GM18502 (cell line): ENCODE data around the gene RSPH1.

Source experiments
- ATAC-seq: cut with Tn5 transposase; IDR thresholded peaks from one replicate; pipeline ENCODE4 v1.9.1; 2021; ENCODE audit warnings: mild to moderate bottlenecking; ENCODE audit not compliant: unreplicated experiment, poor library complexity

The RSPH1 gene

DNA sequence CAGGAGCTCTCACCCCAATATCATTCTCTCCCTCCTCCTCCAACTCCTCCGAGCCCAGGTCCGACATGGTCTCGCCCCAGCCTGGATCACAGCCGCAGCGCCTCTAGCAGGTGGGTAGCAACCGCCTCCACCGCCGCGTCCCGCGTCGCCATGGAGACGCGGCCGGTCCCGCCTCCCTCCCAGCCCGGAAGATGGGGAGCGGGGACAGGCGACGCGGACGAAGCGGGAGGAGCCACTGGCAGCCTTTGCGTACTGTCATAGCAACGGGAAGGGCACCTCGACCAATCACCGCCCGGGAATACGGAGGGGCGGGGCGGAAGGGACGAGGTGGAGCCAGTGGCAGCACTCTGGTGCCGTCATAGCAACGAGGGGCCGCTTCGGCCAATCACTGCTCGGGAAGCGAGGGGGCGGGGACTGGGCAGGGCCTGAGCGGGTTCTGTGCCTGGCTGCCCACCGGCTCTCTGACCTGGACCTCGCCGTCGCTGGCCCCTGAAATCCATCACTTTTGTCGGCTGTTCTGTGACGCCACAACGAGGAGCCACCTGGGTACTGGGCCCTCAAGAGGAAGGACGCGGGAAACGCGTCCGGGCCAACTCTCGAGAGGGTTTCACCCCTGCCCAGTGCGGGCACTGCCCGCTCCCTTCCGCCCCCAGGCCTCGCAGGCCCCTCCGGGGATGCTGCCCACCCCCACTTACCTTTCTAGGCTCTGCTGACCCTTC lies at the start of gene RSPH1:
Gene RSPH1 (minus strand): TSS at position 105 of the 719 bp plus-strand sequence. CDS start 38 bp downstream, at position 67.
- ATAC-seq, result peak; percentile 98

DNA sequence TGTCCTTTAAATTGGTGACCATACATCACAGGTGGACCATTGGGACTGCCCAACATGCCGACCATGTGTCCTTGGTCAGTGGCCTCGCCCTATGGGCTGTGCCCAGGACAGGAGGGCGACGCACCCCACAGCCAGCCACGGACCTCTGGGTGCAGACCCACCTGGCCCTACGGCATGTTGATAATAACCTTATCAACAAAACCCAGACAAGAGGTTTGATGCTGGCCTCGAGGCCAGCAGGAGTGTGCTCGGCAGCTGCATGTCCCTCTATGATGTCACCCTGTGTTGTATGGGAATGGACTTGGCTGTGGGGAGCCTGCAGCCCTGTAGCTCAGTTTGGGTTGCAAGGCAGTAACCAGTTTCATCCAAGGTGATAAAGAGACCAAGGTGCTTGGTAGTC lies 49.7 kb upstream of the RSPH1 start:
- no peak for ATAC-seq

DNA sequence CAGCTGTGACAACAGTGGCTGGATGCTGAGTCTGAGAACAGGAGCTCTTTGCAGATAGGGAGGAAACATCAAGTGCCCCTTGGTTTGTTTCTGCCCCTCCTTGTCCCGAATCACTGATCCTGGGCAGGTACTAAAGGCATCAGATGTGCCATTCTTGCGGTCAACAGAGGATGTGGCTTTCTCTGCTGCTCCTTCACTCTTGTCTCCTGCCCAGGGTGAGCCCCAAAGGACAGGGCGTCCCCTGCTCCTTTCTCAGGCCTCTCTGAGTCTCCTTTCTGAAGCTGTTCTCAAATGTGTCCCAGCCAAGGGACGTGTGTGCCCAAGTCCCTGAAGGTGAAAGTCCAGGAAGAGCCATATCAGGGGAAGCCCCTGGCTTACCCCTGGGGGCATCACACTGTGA lies 49.3 kb upstream of the RSPH1 start:
- ATAC-seq, result no peak

DNA sequence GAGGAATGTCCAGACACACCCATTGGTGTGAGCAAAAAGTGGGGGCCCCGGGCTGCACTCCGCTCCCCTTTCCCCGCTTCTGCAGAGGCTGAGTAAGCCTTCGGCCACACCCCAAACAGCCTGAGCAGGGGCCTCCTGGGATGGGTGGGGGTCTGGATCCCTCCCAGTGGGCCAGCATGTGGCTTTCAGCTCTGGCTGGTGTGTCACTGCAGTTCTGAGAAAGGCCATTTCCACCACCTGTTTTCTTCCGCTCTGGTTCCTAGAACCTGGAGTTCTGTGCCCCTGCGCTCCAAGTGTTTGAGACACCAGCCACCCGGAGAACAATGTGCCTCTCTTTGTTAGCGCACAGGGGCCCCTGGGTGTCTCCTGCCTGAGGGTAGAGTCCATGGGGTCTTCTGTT lies 48.5 kb upstream of the RSPH1 start:
- no peak for ATAC-seq

DNA sequence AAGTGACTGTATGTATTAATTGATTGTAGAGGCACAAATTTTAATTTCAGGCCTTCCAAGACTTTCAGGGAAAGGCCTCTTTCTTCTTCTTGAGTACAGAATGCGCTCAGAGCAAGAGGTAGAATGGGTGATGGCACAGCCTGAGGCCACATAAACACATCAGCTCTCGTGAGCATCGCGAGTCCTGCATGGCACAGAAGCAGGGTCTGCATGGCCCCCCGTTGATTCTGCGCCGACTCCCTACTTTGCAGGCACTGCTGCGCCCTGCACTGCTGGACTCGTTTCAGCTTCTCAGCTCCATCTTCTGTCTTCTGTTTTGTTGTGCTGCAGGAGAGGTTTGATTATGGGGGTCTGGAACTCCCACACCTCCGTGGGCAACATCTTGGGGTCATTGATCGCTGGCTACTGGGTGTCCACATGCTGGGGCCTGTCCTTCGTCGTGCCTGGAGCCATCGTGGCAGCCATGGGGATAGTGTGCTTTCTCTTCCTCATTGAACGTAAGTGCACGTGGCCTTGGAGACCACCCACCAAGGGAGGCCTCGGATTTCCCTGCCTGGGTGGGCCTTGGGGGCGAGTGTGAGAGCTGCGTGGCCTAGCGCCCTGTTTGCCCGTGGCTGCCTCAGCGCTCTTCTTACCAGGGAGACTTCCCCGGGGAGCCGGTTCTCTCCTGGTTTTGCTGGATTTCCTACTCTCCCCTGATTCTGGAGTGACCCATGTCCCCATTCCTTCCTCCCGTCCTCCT lies 47.3 kb upstream of the RSPH1 start:
- no peak for ATAC-seq

DNA sequence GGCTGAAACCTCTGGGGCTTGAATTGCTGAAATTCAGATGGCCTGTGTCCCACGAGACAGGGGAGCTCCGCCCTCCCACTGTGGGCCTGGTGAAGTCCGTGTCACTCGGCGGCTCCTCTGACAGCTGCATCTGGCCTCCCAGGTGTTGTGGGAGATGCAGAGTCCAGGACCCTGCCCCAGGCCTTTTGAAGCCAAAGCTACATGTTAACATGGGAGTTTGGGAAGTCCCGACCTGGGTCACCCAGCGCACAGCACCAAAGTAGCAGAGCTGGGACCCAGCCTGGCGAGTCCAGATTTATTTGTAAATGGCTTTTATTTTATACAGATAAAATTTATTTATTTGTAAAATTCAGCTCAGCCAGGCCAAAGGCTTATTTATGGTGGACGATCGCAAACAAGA lies 46.6 kb upstream of the RSPH1 start:
- no peak for ATAC-seq

DNA sequence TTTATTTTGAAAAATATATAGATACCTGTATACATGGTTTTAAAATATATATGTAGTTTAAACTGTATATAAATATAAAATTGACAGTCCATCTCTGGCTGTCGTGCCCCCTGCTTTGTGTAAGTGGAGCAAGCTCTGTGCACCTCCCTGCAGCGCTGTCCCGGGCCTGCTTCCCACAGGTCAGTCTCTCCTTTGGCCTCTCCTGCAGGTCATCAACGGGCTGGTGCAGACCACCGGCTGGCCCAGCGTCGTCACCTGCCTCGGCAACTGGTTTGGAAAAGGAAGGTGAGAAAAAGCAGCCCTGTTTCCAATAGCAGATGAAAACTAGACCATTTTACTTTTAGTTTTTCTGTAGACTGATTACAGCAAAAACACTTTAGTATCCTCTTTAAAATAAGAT lies 46.2 kb upstream of the RSPH1 start:
- ATAC-seq, result no peak

DNA sequence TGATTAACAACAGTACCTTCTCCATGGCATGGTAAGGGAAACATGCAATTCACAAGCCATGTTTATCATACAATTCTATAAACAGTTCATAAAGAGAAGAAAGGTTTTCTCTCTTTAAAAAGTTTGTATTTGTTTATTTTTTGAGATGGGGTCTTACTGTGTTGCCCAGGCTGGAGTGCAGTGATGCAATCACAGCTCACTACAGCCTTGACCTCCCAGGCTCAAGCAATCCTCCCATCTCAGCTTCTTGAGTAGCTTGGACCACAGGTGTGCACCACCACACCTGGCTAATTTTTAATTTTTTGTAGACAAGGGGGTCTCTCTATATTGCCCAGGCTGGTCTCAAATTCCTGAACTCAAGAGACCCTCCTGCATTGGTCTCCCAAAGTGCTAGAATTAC lies 45.6 kb upstream of the RSPH1 start:
- ATAC-seq, result no peak

DNA sequence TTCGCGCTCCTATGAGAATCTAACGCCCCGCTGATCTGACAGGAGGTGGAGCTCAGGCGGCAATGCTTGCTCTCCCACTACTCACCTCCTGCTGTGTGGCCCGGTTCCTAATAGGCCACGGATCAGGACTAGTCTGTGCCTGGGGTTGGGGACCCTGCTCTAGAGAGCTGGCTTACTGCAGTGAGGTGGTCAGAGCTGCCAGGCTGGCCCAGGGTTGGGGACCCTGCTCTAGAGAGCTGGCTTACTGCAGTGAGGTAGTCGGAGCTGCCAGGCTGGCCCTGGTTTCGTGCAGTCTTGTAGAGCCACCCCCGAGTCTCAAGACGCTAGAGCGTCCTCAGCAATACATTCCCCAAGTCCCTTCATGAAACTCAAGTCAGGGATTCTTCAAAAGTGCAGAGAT lies 45.1 kb upstream of the RSPH1 start:
- no peak for ATAC-seq

DNA sequence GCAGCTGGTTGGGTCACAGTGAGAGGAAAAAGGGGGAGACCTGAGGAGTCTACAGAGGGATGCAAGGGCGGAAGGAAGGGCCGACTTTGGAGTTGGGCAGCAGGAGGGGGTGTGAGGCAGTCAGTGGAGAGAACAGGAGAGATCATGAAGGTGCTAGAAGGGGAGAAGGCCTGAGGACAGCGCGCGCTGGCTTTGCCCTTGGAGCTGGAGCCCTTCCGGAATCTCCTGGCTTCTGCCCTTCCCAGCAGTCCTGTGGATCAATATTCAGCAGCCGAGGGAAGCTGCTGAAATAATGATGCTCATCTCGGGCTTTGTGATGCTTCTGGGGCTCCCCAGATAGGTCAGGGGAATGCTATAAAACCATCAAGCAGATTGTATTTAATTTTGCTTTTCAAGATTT lies 44.4 kb upstream of the RSPH1 start:
- no peak for ATAC-seq

DNA sequence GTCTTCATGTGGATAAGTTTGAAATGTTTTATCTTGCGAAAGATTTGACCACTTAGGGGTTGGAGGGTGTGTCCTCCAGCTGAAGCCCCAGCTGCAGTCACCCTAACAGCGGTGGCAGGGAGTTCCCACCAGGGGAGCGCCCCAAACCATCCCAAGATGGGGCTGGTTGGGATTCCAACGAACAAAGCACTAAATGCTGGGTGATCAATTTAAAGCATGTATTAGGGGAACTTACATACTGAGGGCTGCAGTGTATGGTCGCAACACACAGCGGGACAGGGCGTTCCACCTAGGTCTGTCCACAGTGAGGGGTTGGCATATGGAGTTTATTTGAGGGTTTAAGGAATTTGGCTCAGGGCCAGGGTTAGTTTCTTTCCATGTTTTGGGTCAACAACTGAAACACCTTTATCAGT lies 43.9 kb upstream of the RSPH1 start:
- no peak for ATAC-seq

DNA sequence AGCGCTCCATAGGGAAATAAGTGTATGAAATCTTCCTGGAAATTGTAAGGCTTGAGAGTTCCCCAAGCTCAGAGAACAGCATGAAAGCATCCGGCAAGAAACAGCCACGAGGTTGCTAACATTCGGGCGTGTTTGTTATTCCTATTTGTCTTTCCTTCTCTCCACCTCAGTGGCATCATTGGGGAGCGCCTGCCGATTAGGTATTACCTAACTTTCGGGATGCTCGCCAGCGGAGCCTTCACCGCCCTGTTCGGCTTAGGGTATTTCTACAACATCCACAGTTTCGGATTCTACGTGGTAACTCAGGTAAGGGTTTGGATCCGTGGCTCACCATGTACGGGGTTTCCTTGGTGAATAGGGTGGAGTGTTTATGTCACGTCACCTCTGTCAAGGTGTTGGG lies 43.3 kb upstream of the RSPH1 start:
- ATAC-seq, result no peak

DNA sequence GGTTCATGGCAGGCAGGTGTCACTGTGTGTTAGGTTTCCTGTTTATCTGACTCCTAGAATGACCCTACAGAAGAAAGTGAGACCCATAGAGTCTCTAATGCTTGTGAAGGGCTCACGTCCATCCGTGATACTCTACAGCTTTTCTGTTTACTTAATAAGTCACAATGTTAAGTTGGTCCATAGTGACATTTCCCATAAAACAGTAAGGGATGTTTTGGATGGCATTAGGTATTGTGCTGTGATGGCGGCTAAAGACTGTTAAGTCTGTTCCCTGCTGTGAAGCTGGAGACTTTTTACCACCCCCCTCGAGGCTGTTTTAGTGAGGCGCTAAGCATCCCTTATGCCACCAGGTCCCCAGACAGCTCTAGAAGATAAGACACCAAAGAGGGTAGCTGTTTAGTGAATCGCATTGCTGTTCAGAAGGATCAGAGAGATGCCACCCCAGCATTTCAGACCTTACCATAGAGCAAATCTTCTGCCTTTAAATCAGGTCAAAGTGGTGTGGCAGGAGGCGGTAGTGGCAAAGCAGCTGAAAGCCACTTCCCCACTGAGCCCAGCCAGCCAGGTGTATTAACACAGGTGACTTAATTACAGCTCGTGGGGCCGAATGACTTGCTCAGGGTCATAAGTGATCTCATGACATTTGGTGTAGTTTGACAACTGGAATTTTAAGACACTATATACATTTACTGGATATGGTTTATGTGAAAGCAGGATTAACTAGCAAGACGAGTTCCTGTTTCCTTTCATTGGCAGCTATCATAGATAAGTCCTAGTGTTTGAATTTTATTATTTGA lies 42.7 kb upstream of the RSPH1 start:
- ATAC-seq, result no peak

DNA sequence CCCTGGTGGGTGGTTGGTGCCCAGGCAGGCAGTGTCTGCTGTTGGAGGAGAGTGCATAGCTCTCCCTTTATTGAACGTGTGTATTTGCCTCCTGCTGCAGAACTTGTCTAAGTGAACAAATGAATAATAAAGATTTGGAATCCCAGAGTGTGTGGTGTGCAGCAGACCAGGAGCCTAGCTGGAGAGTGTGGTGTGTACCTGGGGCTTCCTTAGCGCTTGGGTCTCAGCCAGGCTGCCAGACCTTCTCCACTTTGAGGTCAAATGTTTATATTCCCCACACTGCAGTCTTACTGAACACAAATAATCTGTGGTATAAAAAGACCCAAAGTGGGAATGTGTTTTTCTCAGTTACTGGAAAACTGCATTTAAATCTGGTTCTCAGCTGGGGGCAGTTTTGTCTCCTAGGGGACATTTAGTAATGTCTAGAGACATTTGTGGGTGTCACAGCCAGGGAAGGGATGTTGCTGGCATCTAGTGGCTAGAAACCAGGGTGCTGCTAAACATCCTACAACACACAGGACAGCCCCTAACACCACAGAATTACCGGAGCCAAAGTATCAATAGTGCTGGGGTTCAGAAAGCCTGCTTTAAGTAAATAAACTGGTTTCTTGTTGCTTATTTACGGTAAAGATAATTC lies 41.2 kb upstream of the RSPH1 start:
- no peak for ATAC-seq

DNA sequence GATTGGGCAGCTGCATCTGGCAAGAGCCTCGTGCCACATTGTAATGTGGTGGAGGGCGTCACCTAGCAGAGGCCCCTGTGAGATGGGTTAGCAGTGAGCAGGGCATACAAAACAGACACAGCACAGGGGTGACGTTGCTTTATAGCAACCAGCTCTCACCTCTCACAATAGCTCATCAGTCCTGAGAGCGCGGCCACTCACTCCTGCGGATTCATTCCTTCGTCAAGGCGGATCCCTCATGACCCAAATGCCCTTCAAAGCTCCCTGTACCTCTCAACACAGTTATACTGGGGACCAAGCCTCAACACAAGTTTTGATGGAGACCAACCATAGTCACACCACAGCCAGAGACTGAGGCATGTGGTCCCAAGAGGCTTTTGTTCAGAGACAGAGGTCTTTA lies 40.6 kb upstream of the RSPH1 start:
- ATAC-seq, result no peak

DNA sequence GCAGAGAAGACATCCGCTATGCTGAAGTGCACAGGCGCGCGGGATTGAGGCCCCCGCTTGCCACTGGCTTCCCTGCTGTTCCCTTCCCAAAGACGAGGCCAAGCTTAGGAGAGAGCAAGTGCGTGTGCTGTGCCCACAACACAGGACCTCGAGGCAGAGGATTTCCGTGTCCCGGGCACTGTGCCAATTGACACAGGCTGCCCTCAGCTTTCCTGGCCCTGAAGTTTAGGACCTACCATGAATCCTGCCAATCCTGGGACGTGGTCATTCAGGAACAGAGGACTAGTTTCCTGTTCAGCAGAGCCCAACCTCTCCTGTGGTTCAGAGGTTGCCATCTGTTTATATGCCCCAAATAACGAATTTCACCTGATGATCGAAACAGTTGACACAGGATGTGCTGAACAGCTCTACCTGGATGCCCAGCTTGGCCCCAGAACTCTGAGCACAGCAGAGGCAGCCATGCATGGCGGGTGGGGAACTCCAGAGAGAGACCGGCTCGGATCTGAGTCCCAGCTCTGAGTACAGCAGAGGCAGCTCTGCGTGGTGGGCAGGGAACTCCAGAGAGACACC lies 39.7 kb upstream of the RSPH1 start:
- ATAC-seq, result peak; percentile 67

DNA sequence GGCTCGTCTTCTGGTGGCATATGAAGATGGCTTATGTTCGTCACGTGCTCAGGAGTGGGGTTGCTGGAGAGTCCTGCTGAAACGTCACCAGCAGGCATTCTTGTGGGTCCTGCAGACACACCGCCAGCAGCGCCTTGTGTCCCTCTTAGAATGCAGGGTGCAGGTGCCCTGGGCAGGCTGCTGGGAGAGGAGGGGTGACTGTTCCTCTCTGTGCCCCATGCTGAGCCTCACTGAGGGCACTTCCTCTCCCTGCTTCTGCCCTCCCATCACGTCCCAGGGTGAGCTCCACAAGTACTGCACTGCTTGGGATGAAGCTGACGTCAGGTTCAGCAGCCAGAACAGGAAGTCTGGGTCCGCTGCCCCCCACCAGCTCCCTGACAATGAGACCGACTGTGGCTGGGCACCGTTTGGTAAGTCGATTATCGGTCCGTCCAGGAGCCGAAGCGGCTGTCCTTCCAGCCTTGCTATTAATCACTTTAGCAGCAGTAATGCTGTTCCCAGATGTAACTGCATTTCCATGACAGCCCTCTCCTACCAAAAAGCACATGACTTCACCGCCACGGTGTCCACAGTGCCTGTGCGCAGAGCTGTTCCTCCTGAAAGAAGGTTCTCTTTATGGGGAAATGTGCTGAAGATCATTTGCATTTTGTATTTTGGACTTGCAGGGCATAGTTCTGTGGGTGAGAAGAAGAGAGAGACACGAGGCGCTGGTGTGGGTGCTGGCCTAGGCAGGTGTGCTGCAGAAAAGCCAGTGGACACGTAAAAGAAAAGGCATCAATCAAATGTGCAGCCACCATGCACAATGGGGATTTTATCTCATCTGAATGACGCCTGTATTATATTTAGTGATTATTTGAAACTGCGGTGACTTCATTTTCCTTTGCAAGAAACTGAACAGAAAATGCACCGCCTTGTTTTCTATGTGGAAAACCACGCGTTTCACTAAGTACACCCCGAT lies 38.7 kb upstream of the RSPH1 start:
- ATAC-seq, result peak; percentile 36

DNA sequence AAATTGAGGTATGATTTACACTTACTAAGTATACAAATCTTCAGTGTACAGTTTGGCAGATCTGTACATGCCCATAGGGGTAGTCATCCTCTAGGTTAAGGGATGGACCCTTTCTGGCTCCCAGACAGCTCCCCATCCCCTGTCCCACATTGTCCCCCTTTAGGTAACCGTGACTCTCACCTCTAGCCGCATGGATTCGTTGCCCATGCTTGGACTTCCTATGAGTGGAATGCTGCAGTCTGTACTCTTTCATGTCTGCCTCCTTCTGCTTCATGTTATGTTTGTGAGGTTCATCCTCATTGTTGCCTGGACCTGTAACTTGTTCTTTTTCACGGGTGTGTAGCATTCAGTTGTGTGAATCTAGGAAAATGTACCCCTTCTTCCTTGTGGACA lies 37.9 kb upstream of the RSPH1 start:
- no peak for ATAC-seq

DNA sequence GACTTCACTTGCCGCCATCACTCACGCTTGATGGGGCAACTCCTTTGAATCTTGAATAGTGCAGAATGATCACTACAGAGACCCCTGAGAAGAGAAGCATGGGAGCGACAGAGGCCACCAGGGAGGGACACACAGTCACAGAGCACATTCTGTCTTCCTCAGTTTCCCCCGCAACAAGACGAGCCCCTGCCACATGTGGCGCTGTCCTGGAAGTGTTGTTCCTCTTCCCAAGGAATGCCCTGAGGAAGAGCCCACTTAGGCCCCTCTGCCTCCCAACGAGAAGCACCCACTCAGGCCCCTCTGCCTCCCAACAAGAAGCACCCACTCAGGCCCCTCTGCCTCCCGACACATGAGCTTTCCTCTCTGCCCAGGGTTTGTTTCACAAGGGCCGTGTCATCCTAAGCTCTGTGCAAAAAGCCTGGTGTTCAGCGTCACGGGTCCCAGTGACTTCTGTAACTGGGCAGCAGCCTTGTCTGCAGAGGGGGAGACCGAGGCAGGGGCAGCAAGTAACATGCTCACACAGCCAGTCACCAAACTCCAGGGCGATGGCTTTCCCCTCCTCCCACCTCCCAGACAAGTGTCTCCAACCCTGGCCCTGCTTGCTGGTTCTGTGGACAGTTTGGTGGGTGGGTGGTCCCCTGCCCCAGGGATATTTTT lies 37.4 kb upstream of the RSPH1 start:
- ATAC-seq, result no peak
